ENCODE results near the gene PIEZO2. TPM values are rescaled to one million over a fixed set of nuclear protein-coding genes. Genes with fewer than 3 reads are reported as not detected.

Gene PIEZO2
- total RNA-seq, 1 experiment from 2014 or later = 10.7 TPM

DNA sequence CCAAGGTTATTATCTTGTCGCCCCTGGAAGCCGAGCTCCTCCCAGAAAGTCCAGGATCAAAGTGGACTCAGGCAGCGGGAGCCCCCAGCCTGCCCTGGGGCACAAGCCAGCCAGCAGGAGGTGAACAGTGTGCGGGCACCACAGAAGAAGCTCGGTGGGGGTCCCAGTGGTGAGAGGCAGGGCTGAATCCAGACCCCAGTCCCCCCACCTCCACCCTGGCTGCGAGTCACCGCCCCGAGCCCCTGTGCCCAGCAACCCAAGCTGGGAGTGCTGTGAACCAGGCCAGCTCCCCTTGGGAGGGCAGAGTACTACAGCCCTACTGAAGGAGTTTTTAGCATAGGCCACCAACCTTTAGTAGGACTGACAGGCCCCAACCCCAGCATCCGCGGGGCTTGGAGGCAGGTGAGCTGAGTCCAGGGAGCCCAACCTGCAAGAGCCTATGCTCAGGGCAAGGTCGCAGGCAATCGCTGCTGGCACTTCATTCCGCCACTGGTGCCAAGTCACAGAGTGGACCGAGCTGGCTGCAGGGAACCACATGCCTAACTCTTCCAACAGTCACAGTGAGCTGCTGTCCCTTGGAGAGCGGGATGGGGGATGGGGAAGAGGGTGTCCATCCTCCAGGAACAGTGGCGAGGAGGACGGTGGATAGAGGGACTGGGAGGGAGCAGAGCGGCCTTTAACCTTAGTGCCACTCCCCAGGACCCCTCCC is 3.0 kb downstream of the PIEZO2 start:
- H3K27me3 Mint-ChIP-seq (ENCODE audit: low read depth) = peaks cover 41% of the 10 kb centered on the region
- no peak for TF ChIP-seq MYBL2 (CRISPR knock-in tag; IDR thresholded peaks at IDR 0.05)
- TF ChIP-seq, protein P1, sequence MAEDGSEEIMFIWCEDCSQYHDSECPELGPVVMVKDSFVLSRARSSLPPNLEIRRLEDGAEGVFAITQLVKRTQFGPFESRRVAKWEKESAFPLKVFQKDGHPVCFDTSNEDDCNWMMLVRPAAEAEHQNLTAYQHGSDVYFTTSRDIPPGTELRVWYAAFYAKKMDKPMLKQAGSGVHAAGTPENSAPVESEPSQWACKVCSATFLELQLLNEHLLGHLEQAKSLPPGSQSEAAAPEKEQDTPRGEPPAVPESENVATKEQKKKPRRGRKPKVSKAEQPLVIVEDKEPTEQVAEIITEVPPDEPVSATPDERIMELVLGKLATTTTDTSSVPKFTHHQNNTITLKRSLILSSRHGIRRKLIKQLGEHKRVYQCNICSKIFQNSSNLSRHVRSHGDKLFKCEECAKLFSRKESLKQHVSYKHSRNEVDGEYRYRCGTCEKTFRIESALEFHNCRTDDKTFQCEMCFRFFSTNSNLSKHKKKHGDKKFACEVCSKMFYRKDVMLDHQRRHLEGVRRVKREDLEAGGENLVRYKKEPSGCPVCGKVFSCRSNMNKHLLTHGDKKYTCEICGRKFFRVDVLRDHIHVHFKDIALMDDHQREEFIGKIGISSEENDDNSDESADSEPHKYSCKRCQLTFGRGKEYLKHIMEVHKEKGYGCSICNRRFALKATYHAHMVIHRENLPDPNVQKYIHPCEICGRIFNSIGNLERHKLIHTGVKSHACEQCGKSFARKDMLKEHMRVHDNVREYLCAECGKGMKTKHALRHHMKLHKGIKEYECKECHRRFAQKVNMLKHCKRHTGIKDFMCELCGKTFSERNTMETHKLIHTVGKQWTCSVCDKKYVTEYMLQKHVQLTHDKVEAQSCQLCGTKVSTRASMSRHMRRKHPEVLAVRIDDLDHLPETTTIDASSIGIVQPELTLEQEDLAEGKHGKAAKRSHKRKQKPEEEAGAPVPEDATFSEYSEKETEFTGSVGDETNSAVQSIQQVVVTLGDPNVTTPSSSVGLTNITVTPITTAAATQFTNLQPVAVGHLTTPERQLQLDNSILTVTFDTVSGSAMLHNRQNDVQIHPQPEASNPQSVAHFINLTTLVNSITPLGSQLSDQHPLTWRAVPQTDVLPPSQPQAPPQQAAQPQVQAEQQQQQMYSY (CRISPR knock-in tag; IDR thresholded peaks at IDR 0.05) = no peak
- TF ChIP-seq, protein P2, sequence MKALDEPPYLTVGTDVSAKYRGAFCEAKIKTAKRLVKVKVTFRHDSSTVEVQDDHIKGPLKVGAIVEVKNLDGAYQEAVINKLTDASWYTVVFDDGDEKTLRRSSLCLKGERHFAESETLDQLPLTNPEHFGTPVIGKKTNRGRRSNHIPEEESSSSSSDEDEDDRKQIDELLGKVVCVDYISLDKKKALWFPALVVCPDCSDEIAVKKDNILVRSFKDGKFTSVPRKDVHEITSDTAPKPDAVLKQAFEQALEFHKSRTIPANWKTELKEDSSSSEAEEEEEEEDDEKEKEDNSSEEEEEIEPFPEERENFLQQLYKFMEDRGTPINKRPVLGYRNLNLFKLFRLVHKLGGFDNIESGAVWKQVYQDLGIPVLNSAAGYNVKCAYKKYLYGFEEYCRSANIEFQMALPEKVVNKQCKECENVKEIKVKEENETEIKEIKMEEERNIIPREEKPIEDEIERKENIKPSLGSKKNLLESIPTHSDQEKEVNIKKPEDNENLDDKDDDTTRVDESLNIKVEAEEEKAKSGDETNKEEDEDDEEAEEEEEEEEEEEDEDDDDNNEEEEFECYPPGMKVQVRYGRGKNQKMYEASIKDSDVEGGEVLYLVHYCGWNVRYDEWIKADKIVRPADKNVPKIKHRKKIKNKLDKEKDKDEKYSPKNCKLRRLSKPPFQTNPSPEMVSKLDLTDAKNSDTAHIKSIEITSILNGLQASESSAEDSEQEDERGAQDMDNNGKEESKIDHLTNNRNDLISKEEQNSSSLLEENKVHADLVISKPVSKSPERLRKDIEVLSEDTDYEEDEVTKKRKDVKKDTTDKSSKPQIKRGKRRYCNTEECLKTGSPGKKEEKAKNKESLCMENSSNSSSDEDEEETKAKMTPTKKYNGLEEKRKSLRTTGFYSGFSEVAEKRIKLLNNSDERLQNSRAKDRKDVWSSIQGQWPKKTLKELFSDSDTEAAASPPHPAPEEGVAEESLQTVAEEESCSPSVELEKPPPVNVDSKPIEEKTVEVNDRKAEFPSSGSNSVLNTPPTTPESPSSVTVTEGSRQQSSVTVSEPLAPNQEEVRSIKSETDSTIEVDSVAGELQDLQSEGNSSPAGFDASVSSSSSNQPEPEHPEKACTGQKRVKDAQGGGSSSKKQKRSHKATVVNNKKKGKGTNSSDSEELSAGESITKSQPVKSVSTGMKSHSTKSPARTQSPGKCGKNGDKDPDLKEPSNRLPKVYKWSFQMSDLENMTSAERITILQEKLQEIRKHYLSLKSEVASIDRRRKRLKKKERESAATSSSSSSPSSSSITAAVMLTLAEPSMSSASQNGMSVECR (CRISPR knock-in tag; IDR thresholded peaks at IDR 0.05; ENCODE audit: borderline replicate concordance) = no peak
- TF ChIP-seq, protein P3, sequence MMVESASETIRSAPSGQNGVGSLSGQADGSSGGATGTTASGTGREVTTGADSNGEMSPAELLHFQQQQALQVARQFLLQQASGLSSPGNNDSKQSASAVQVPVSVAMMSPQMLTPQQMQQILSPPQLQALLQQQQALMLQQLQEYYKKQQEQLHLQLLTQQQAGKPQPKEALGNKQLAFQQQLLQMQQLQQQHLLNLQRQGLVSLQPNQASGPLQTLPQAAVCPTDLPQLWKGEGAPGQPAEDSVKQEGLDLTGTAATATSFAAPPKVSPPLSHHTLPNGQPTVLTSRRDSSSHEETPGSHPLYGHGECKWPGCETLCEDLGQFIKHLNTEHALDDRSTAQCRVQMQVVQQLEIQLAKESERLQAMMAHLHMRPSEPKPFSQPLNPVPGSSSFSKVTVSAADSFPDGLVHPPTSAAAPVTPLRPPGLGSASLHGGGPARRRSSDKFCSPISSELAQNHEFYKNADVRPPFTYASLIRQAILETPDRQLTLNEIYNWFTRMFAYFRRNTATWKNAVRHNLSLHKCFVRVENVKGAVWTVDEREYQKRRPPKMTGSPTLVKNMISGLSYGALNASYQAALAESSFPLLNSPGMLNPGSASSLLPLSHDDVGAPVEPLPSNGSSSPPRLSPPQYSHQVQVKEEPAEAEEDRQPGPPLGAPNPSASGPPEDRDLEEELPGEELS (CRISPR knock-in tag; IDR thresholded peaks at IDR 0.05) = no peak
- no peak for TF ChIP-seq NR1H2 (CRISPR knock-in tag; IDR thresholded peaks at IDR 0.05)
- TF ChIP-seq, protein P4, sequence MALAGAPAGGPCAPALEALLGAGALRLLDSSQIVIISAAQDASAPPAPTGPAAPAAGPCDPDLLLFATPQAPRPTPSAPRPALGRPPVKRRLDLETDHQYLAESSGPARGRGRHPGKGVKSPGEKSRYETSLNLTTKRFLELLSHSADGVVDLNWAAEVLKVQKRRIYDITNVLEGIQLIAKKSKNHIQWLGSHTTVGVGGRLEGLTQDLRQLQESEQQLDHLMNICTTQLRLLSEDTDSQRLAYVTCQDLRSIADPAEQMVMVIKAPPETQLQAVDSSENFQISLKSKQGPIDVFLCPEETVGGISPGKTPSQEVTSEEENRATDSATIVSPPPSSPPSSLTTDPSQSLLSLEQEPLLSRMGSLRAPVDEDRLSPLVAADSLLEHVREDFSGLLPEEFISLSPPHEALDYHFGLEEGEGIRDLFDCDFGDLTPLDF (CRISPR knock-in tag; IDR thresholded peaks at IDR 0.05) = no peak
- no peak for TF ChIP-seq JAZF1 (CRISPR knock-in tag; IDR thresholded peaks at IDR 0.05)
- TF ChIP-seq, protein P5, sequence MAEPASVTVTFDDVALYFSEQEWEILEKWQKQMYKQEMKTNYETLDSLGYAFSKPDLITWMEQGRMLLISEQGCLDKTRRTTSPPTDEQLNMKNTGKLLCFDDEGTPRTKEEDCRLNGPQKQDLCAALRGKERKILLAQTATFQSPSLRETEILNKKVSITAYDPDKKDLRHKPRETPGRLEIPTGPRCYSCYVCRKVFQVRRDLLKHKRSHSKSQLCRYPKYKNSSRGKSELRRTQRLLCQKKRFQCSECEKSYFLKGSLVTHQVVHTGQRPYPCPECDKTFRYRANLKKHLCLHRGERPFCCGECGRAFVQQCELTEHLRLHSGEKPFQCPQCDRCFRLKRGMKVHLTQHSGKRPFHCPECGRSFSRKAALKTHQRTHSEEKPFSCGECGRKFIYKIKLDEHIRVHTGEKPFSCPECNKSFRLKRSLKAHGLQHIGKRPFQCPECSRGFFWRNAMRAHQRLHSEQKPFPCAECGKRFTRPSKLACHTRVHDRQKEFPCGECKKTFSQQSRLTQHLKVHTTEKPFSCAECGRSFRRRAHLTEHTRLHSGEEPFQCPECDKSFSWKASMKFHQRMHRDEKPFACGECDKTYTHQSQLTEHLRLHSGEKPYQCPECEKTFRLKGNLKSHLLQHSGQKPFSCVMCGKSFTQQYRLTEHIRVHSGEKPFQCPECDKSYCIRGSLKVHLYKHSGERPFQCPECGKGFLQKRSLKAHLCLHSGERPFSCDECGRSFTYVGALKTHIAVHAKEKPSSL (CRISPR knock-in tag; conservative IDR thresholded peaks at IDR 0.05) = no peak
- TF ChIP-seq, protein P6, sequence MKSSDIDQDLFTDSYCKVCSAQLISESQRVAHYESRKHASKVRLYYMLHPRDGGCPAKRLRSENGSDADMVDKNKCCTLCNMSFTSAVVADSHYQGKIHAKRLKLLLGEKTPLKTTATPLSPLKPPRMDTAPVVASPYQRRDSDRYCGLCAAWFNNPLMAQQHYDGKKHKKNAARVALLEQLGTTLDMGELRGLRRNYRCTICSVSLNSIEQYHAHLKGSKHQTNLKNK (CRISPR knock-in tag; IDR thresholded peaks at IDR 0.05) = no peak
- TF ChIP-seq NFATC4 (CRISPR knock-in tag; IDR thresholded peaks at IDR 0.05) = no peak
- TF ChIP-seq IRF2 (CRISPR knock-in tag; IDR thresholded peaks at IDR 0.05; ENCODE audit: borderline replicate concordance, low read depth) = no peak
- TF ChIP-seq RELA (CRISPR knock-in tag; IDR thresholded peaks at IDR 0.05; ENCODE audit: borderline replicate concordance) = no peak
- no peak for TF ChIP-seq FOXK1 (CRISPR knock-in tag; IDR thresholded peaks at IDR 0.05)
- TF ChIP-seq FOXJ3 (CRISPR knock-in tag; IDR thresholded peaks at IDR 0.05; ENCODE audit: borderline replicate concordance) = no peak
- TF ChIP-seq, protein P7, sequence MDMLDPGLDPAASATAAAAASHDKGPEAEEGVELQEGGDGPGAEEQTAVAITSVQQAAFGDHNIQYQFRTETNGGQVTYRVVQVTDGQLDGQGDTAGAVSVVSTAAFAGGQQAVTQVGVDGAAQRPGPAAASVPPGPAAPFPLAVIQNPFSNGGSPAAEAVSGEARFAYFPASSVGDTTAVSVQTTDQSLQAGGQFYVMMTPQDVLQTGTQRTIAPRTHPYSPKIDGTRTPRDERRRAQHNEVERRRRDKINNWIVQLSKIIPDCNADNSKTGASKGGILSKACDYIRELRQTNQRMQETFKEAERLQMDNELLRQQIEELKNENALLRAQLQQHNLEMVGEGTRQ (CRISPR knock-in tag; IDR thresholded peaks at IDR 0.05) = no peak
- TF ChIP-seq, protein P8, sequence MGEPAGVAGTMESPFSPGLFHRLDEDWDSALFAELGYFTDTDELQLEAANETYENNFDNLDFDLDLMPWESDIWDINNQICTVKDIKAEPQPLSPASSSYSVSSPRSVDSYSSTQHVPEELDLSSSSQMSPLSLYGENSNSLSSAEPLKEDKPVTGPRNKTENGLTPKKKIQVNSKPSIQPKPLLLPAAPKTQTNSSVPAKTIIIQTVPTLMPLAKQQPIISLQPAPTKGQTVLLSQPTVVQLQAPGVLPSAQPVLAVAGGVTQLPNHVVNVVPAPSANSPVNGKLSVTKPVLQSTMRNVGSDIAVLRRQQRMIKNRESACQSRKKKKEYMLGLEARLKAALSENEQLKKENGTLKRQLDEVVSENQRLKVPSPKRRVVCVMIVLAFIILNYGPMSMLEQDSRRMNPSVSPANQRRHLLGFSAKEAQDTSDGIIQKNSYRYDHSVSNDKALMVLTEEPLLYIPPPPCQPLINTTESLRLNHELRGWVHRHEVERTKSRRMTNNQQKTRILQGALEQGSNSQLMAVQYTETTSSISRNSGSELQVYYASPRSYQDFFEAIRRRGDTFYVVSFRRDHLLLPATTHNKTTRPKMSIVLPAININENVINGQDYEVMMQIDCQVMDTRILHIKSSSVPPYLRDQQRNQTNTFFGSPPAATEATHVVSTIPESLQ (CRISPR knock-in tag; IDR thresholded peaks at IDR 0.05) = no peak
- H3K4me3 Mint-ChIP-seq = peak overlapping the region; percentile 71
- H3K36me3 Mint-ChIP-seq = peaks cover 2% of the 10 kb centered on the region; the same call in 1 of the 2 replicates
- POLR2A ChIA-PET = no interaction called here
- H3K4me1 Mint-ChIP-seq = peaks cover 46% of the 10 kb centered on the region
- no peaks in the 10 kb centered on the region for H3K9me3 Mint-ChIP-seq
- ATAC-seq (no peak), DNase-seq (ENCODE audit: low spot score) (peak; percentile 19)
- no peak overlapping the region for H3K27ac Mint-ChIP-seq
- CTCF ChIA-PET = interaction anchor here (0.6 to 1.9 kb wide), 8 partner anchors 8 to 372 kb away, joined by 3 to 6 read pairs (median 4); no protein-coding TSS in a partner anchor
